GM21717 (cell line): Measurements from ENCODE around the gene TIE1.

Experiments used
- ATAC-seq: cut with Tn5 transposase; IDR thresholded peaks from one replicate; pipeline ENCODE4 v1.9.1; 2021; ENCODE audit warnings: mild to moderate bottlenecking, moderate library complexity; ENCODE audit not compliant: unreplicated experiment

TIE1 gene

DNA sequence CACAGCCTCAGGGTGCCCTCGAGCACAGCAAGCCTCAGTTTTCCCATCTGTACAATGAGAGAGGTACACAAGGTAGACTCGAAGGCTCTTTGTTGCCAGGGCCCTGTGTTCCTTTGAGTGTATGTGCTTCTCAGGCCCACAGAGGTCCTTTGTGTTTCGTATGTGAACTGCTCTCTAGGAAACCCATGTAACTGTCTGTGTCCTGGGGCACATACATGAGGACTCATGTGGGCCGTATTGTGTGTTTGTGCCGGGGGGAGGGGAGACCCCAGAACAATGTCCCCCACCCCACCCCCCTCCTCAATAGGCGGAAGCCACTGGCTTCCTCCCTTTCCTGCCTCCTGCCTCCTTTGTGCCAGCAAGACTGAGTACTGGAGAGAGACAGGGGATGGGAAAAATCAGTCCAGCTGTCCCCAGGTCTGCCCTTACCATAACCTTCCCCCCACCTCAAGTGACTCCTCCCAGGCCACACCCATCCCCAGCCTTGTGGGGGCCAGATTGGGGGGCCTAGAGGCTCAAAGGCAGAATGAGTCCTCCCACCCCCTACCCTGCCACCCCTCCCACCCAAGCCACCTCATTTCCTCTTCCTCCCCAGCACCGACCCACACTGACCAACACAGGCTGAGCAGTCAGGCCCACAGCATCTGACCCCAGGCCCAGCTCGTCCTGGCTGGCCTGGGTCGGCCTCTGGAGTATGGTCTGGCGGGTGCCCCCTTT, at the start of gene TIE1:
TIE1 (plus strand) TSS at position 605 of the 717 bp plus-strand sequence; CDS start at position 695, 90 bp downstream.
- ATAC-seq, result no peak

DNA sequence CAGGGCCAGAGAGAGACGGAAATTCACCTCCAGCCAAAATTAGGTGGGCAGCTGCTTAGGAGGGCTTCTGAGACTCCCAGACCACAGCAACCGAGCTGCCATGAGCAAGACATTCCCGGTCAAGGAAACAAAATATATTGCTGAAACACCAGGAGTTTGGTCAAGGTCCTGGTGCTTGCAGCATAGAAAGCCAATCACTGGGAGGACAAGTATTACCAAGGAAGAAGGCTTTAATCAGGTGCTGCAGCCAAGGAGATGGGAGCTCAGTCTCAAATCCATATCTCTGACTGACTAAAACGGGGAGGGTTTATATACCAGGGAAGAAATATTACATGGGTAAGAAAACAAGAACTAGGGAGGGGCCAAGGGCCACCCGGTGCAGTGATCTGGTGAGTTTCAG, 49.8 kb upstream of the TIE1 start:
- ATAC-seq, result no peak

DNA sequence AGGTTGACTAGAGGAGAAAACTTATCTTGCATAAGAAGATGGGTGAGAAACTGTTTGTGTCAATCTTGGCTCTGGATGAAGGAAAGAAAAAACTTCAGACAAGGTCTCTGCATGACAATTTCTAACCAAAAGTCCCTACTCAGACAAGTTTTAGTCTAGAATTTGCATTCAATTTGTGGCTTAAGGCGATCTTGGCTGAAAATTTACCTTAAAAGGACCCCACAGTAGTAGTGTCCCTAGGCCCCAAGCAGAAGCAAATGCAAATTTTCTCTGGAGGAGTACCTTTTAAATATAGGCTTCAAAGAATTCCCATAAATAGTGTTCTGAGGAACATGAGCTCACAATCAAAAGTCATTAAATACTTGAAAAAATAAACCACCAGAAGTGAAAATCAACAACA, 48.6 kb upstream of the TIE1 start:
- ATAC-seq, result no peak

DNA sequence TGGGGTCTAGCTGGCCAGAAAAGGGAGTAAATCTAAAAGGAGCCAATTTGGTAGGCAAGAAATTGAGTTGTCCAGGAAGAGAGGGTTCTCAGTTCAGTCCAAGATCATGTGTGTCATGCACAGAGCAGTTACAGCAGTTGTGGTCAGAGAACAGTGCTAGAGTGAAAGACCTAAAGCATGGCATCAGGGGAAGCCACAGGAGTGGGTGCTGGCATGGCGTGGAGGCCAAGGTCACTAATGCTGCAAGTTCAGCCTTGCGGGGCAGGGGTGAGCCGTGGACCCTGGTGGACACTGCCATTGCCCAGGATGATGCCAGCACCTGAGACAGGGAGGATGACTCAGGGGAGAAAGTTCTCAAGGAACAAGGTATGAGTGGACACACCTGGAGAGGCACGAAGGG, 47.6 kb upstream of the TIE1 start:
- ATAC-seq, result no peak

DNA sequence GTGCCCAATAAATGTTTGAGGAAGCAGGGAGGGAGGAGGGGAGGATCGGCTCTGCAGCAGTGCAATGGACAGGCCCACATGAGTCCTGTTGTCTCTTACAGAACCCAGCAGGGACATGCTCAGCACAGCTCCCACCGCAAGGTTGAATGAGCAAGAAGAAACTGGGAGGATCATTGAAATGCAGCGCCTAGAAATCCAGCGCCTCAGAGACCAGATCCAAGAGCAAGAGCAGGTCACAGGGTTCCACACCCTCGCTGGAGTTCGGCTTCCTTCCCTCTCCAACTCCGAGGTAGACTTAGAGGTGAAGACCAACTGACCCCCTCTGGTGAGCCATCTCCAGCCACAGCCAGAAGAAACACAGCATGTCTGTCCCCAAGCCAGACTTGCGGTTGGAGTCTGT, 46.9 kb upstream of the TIE1 start:
- ATAC-seq, result no peak

DNA sequence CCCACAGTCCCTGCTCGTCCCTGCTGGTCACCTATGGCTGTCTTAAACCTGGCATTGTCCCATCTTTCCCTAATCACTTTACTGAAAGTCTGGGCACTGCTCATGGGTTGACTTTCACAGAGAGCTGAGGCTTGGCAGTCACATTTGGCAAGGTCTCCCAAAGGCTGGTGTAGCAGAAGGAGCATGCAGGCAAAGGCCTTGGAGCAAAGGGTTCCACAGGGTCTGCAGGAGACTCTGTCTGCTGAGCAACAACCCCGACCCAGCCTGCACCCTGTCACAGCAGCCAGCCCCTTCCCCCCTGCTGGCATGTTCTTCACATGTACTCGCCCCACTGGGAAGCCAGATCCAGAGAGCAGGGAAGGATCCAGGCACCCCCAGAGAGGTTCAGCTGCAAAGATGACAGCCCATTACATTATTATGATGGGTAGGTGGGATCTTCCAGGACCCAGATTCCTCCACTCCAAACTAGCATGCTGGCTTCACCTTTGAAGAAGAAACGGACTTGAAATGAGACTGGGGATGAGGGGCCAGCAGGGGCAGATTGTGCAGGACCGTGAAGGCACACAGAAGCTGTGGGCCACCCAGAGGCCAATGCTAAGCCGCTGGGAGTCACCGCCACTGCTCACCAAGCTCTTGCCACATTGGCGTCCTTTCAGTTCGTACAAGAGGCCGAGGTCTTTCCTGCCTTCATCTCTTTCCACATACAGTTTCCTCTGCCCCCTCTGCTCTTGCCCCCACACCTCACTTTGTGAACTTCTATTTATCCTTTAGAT, 45.2 kb upstream of the TIE1 start:
- ATAC-seq, result no peak

DNA sequence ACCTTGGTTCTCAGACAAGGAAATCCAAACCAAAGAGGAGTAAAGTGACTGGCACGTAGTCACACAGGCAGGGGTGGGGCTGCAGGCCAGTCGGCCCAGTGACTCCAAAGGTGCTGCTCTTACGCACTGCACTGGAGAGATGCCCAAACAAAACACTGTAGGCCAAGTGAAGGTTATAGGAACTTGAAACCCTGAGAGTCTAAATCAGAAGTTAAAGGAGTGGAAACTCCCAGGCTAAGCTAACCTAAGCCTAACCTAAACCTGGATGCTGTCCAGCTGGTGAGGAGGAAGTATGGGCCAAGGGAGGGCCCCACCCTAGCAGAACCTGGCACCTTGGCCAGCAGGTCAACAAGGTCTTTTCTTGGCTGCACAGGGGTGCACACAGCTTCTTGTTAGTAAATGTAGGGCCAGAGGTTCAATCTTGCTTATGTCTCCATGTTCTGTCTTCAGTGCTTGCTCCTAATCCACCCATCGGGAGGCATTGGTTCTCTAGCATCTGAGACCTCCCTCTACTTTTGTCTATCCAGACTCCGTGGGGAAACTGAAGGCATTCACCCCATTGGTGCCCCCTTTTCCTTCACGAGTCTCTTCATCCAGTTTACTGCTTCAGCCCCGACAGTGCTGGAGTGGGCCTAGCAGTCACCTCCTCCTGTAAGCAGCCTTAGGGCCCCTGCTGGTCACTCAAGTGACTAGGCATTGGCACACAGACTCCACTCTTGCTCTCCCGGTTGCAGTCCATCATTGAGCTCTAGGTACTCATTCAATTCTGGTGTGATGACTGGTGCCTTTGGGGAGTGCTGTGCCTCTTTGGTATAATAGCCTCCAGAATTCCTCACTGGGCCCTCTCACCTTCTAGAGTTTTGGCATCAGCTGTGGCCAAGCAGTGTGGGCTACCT, 43.9 kb upstream of the TIE1 start:
- no peak for ATAC-seq

DNA sequence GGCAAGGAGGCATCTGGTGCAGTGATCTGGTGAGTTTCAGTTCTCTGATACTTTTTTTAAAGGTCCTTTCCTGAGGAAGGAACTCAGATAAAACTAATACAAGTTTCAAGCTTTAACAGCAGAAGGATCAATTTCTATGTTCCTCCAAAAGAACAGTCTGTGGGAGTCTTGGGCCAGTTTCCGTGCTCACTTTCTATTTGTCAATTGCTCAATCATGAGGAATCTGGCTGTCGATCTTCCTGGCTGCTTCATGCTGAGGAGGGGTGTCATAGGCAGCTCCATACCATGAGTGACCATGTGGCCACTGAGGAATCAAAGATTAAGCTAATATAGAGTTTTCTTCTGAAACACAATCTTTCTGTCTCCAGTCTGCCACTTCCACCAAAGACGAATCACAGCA, 42.4 kb upstream of the TIE1 start:
- ATAC-seq, result no peak

DNA sequence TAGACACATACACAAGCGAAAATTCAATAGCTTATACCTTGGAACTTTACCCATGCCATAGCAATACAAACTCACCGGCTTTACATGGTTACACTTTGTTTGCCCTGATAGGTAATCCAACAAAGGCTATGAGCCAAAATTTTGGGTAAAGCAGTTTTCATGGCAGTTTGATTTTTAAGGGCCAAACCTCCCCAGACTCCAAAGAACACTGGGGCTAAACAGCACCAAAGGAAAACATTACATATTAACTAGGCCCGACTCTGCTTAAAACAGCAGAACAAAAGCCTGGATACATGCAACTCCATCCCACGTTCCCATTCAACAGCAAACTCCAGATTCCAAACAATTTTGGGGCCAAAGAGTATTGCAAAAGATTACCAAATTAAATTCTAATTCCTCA, 35.4 kb upstream of the TIE1 start:
- no peak for ATAC-seq

DNA sequence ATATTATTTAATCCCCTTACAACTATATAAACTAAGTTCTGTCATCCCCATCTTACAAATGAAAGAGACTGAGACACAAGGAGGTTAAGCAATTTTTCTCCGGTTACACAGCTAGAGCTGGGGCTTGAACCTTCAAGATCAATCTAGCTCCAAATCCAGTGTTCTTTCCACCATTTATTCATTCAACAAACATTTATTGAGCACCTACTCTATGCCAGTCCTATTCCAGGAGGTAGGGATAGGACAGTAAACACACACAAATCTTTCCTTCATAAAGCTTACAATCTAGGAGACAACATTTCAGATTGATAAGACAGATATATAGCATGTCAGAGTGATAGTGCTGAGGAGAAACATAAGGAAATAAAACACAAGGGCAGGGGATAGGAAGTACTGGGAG, 33.9 kb upstream of the TIE1 start:
- no peak for ATAC-seq

DNA sequence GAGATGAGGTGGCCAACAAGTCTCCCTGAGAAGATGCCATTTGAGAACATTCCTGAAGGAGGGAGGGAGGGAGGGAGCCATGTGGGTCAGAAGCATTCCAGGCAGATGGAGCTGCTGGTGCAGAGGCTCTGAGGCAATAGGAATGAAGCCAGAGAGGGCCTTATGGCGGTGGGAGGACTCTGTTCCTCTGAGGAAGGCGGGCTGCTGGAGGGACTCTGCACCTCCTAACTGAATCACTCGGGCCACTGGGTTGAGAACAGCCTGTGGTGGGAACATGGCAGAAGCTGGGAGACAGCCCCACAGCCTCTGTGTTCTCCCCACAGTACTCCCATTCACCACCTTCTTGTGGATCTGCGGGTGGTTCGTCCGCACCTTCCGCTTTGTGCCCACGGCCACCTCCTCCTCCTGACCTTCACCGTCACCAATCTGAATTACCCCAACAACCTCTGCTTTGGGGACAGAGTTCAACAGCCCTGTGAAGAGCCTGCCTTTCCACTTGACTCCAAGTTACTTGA, 33.4 kb upstream of the TIE1 start:
- no peak for ATAC-seq

DNA sequence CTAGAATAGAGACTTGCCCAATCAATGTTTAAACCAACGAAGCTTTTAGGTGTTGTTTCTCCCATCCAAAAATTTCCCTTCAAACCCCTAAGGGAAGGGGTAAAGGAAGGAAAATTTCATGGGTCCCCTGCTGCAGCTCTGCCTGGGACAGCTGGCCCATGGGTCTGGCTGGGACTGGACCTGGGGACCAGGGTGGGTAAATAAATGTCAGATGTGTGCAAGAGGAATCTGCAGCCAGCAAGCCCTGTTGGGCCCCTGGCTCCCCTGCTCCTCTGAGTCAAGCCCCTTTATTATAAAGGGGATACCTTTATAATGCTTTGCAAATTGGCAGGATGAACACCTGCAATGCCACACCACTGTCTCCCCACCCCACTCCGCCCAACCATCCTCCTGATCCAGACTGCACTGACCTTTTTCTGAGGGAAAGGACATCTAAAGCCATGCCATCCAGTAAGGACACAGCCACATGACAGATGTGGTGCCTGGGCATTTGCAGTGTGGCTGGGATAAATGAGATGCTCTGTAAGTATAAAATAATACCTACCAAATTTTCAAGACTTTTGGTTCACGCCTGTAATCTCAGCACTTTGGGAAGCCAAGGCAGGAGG, 32.9 kb upstream of the TIE1 start:
- no peak for ATAC-seq

DNA sequence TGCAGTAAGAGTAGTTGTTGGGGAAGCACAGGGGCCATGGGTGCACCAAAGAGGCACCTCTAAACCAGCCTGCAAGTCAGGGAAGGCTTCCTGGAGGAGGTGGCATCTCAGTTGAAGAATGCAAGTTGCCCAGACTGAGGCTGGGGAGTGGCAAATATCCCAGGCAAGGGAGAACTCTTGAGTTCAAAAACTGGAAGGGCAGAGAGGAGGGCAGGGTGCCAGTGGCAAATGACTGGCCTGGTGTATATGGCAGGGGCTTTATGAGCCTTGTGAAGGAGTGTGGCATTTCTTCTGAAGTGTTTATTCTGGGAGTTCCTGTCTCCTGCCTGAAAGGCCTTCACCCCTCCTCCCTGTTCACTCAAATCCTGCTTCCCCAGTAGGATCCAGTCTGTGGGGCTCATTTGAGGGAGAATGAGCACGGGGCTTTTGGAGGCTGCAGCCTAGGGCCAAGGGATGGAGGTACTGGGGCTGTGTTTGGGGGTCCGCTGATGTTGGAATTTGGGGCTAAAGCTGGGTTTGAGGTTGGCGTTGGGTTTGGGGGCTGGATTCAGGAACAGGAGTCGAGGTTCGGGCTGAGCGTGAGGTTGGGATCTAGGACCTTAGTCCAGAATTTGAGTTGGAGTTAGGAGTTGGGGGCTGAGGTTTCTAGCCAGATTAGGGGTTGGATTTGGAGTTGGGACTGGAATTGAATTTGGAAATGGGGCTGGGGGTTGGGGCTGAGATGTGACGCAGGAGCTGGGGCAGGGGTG, 31.0 kb upstream of the TIE1 start, which contains the start of gene TMEM125:
TMEM125 (plus strand) TSS at position 357 of the 749 bp plus-strand sequence. CDS start 2,740 bp downstream, outside the sequence.
- no peak for ATAC-seq

DNA sequence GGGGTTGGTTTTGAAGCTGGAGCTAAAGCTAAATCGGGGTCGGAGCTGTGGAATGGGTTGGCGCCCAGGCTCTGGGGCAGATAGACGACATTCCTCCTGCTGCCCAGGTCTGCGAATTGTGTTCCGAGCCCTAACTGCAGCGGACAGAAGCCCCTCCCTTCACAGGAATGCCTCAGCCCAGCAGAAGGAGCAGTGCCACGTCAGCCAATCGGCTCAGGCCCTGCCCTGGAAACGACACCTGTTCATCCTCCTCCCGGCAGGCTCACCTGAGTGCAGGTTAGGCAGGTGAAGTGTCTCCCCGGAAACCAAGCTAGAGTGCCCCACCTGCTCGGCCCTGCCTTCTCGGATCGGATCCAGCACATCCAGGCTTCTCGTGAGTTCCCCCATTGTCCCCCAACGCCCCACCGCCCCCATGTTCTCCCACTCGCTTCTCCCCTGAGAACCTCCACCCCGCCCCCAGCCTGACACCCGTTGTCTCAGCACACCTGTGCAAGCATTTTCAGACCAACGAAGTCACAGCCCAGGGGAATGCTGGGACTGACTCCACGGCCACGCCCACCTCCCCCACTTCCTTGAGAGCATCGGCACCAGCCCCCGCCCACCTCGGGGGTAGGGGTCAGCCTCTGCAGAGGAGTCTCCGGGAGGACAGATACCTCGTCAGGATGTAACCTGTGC, 30.2 kb upstream of the TIE1 start:
- ATAC-seq, result no peak

DNA sequence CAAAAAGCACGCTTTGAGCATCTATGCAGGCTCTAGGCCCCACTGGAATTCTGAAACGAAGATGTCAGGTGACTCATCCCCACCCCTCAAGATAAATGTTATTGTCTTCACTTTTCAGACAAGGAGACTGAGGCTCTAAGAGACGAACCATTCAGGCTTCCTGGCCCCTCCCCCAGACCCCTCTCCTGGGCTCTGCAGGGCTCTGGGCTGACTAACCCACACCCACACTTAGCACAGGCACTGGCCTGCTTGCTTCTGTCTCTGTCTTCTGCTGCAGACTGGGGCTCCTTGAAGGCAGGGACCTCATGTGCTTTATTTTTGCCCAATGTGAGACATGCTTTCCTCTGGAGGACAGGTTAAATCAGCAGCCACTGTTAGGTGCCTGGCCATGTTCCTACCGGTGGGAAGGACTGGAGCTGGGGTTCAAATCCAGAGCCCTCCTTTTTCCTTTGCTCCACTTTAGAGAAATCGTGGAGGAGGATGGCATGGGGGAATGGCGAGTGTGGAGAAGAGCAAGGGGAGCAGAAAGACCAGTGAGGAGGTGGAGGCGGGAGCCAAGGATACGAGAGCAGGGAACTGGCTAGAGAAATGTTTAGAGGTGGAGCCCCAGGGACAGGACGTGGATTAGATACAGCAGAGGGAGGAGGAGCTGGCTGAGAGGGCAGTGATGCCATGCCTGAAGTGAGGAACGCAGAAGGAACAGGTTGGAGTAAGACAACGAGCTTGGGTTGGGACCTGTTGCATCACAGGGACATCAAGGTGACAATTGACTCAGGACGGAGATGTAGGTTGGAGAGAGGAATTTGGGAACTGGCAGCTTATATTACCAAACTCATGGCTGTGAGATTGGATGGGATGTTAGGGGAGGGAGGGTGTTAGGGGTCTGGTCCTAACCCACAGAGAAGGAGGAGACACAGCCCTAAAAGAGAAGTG, 29.3 kb upstream of the TIE1 start:
- ATAC-seq, result no peak

DNA sequence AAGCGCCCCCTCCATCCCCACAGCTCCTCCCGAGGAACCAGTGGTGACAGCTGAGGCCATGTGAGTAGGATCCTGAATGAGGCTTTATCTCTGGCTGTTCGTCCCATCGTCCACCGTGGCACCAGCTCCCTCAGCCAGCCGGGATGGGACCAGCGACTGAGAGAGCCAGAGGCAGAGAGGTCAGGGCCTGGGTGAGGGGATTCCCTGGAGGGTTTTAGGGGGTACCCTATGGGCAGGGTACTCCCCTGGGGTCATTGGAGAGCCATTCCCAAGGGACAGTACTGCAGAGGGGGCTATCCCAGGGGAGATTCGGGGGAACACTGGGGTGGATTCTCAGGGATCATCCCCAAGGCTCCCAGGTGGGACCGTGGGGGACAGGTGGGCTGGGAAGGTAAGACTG, 28.6 kb upstream of the TIE1 start:
- no peak for ATAC-seq

DNA sequence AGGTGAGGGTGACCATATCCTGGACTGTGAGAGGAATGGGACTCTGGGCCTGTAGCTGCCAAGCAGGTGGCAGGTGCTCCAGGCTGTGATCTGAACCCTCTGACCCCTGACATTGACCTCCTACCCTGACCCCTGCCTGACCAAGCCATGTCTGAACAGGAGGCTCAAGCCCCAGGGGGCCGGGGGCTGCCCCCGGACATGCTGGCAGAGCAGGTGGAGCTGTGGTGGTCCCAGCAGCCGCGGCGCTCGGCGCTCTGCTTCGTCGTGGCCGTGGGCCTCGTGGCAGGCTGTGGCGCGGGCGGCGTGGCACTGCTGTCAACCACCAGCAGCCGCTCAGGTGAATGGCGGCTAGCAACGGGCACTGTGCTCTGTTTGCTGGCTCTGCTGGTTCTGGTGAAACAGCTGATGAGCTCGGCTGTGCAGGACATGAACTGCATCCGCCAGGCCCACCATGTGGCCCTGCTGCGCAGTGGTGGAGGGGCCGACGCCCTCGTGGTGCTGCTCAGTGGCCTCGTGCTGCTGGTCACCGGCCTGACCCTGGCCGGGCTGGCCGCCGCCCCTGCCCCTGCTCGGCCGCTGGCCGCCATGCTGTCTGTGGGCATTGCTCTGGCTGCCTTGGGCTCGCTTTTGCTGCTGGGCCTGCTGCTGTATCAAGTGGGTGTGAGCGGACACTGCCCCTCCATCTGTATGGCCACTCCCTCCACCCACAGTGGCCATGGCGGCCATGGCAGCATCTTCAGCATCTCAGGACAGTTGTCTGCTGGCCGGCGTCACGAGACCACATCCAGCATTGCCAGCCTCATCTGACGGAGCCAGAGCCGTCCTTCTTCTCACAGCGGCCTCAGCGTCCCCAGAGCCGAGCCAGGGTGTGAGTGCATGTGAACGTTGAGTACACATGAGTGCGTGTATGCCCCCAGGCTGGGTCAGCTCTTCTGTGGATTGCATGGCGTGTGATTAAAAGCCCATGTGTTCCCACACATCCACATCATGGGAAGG, 27.9 kb upstream of the TIE1 start:
- no peak for ATAC-seq
